RWPE1 (cell line): Measurements from ENCODE around the gene RAP2A.
A peak's percentile ranks its signal among the peaks of the same experiment; 100 is the strongest.

Source experiments
- CTCF ChIA-PET: fragments of 350-600 bp; sonication (Branson Sonifier 250); formaldehyde crosslinking; extraction: SDS; loops from one replicate; lab custom pipeline; 2021; lab: Yijun Ruan, JAX
- POLR2A ChIA-PET: fragments of 400-600 bp; formaldehyde crosslinking; extraction: SDS; loops from one replicate; lab custom pipeline; 2020; ENCODE audit warnings: antibody characterized with exemption; ENCODE audit not compliant: low non-redundant PET; lab: Yijun Ruan, JAX
- DNase-seq: peaks from one replicate; pipeline ENCODE4 v3.0.0; 2012; ENCODE audit warnings: low spot score
- H3K27ac ChIP-seq: fragments of 450-650 bp; 2 replicates; pipeline ENCODE4 v1.5.1; 2017
- CTCF ChIP-seq: fragments of 450-650 bp; conservative IDR thresholded peaks from 2 replicates; pipeline ENCODE4 v1.5.1; 2017; ENCODE audit warnings: low read depth, mild to moderate bottlenecking

RAP2A gene

DNA sequence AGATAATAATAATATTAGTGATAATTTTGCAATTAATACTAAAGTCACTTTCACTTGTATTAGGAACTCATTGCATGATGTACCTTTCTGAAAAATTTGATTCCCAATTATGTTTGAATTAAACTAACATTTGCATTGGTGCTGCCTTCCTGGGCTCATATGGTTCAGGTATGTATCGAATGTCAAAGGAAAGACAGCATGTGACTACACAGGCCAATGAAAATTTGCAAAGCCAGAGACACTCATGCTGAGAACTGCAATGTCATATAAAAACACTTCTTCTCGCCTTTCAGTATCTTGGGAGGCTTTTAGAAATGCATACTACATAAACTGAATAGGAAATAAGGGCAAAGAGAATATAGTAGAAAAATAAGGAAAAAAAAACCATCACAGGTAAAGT, 44.3 kb downstream of the RAP2A start:
- ChIA-PET CTCF (no interaction called here), POLR2A (no interaction called here)
- H3K27ac ChIP-seq = no peak overlapping the region
- TF ChIP-seq CTCF = no peak
- DNase-seq = no peak

GRCh38 chr13:97483465-97483864, 49.5 kb downstream of the RAP2A start:
- POLR2A ChIA-PET = no interaction called here
- DNase-seq = no peak
- CTCF ChIA-PET = interaction anchor here (1.0 kb wide), 1 partner anchor 9 kb away, joined by 3 read pairs; no protein-coding TSS in a partner anchor
- H3K27ac ChIP-seq = no peak overlapping the region
- TF ChIP-seq CTCF = no peak

DNA sequence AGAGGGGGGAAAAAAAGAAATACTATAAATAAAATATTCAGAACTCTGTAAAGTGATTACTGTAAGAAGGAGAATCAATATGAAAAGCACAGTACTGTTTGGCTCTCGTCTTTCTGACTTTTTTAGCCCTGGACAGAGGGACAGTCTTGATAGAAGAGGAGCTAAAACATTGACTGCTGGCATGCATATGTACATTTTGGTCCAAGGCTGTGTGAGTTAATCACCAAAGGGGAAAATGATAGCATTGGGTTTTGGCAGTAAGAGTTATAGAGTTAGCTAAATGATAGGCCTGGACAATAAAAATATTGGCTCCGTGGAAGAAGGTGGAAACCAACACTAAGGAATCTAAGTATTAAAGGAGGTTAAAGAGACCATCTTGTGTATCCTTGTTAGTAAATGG, 50.3 kb downstream of the RAP2A start:
- DNase-seq = no peak
- ChIA-PET CTCF (no interaction called here), POLR2A (no interaction called here)
- no peak for TF ChIP-seq CTCF
- no peak overlapping the region for H3K27ac ChIP-seq

DNA sequence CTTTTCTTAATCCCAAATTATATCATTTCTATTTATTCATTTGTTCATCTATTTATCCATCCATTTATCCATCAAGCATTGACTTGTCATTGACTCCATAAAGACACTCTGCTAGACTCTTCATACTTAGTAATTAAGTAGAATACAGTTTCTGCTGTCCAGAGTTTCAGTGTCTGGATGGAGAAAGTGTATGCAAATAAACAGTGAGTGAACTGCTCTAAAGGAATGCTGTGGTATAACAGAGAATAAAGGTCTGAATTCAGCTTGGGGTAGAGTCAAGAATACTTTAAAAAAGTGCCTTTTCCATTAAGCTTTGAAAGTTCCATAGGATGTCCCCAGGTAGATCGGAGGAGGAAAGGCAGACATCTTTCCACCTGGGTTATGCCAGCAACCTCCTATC, 51.4 kb downstream of the RAP2A start:
- POLR2A ChIA-PET = no interaction called here
- no peak overlapping the region for H3K27ac ChIP-seq
- TF ChIP-seq CTCF = no peak
- DNase-seq = no peak
- CTCF ChIA-PET = interaction anchor here (0.6 kb wide), 1 partner anchor 223 kb away, joined by 8 read pairs; no protein-coding TSS in a partner anchor

- ChIA-PET POLR2A (no interaction called here), CTCF (no interaction called here)
- H3K27ac ChIP-seq = no peak overlapping the region
- no peak for DNase-seq
- TF ChIP-seq CTCF = no peak
These were observed 56.8 kb downstream of the RAP2A start for GRCh38 chr13:97490702-97491307.

- DNase-seq = no peak
- ChIA-PET CTCF (no interaction called here), POLR2A (no interaction called here)
- H3K27ac ChIP-seq = no peak overlapping the region
- no peak for TF ChIP-seq CTCF
These were observed 57.5 kb downstream of the RAP2A start for GRCh38 chr13:97491452-97491851.

DNA sequence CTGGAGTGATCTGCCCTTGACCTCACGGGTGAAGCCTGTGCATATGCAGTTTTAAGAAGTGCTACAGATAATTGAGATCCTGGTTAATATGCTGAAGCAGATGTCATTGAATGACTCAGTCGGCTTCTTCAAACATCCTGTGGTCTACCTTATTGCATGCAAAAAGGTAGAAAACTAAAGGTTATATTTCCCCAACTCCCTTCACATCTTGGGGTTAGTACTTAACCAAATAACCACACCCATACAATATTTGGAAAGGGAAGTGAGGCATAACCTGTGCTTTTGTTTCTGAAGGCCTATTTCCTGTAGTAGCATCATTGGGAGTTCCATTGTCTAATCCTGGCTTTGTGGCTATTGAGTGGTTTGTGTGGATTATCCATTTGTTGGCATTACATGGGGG, 58.3 kb downstream of the RAP2A start:
- no peak for TF ChIP-seq CTCF

More for the DNA sequence above, 58.3 kb downstream of the RAP2A start:
- DNase-seq = peak; percentile 6
- POLR2A ChIA-PET = no interaction called here
- no peak overlapping the region for H3K27ac ChIP-seq
- CTCF ChIA-PET = no interaction called here
